CD14-positive monocyte (primary cell): ENCODE data around the gene CD4. TPM values are rescaled to one million over a fixed set of nuclear protein-coding genes. Genes with fewer than 3 reads are reported as not detected.

Experiments
- DNase-seq, 3 donors: peaks; one replicate each; pipeline ENCODE4 v3.0.0-alpha.2; 2011 to 2022
- H2AFZ ChIP-seq: 2 replicates; pipeline ENCODE4 v1.6.0; 2012; ENCODE audit warnings: mild to moderate bottlenecking, low read depth, low read length, inconsistent platforms; ENCODE audit not compliant: insufficient read depth, poor library complexity, severe bottlenecking
- H3K27ac ChIP-seq, 2 donors: 1 replicate in 1 of 2; 2 replicates in 1 of 2; pipeline ENCODE4 v1.5.1; 2012 to 2013; ENCODE audit warnings: low read length in 2 of 2, control low read depth in 1 of 2, inconsistent platforms in 1 of 2, low read depth in 1 of 2, mild to moderate bottlenecking in 1 of 2
- H3K27me3 ChIP-seq, 2 donors: one replicate each; pipeline versions ENCODE4 v1.6.0 to v1.6.1; 2011 to 2013; ENCODE audit warnings: low read length in 2 of 2; ENCODE audit not compliant: control insufficient read depth in 2 of 2, insufficient read depth in 2 of 2
- H3K36me3 ChIP-seq, 2 donors: replicated peaks in 1 of 2; 1 replicate in 1 of 2; 2 replicates in 1 of 2; pipeline versions ENCODE4 v1.5.1 to v1.6.1; 2012 to 2013; ENCODE audit warnings: low read length in 2 of 2, control low read depth in 1 of 2, inconsistent platforms in 1 of 2, mild to moderate bottlenecking in 1 of 2; ENCODE audit not compliant: insufficient read depth in 2 of 2, control insufficient read depth in 1 of 2
- H3K4me1 ChIP-seq, 2 donors: 1 replicate in 1 of 2; 2 replicates in 1 of 2; pipeline versions ENCODE4 v1.5.1 to v1.6.1; 2012 to 2013; ENCODE audit warnings: low read length in 2 of 2, control low read depth in 1 of 2, inconsistent platforms in 1 of 2, mild to moderate bottlenecking in 1 of 2, moderate library complexity in 1 of 2; ENCODE audit not compliant: insufficient read depth in 2 of 2, control insufficient read depth in 1 of 2
- H3K4me2 ChIP-seq: replicated peaks from 2 replicates; pipeline ENCODE3; 2012; ENCODE audit warnings: low read length, moderate library complexity, mild to moderate bottlenecking; ENCODE audit not compliant: poor library complexity, severe bottlenecking; ENCODE audit errors: extremely low read depth
- H3K4me3 ChIP-seq, 3 experiments: fragments of 200-600 bp in 1 of 3; sonication (generic) in 1 of 3; replicated peaks in 1 of 3; 1 replicate in 2 of 3; 2 replicates in 1 of 3; pipeline ENCODE4 v1.5.1; 2011 to 2013; ENCODE audit warnings: low read length in 3 of 3, mild to moderate bottlenecking in 3 of 3, control low read depth in 2 of 3, low read depth in 2 of 3, inconsistent platforms in 1 of 3, moderate library complexity in 1 of 3
- H3K79me2 ChIP-seq: 2 replicates; pipeline ENCODE4 v1.6.0; 2012; ENCODE audit warnings: mild to moderate bottlenecking, control low read depth, inconsistent platforms, low read length, moderate library complexity; ENCODE audit not compliant: insufficient read depth
- H3K9ac ChIP-seq: 2 replicates; pipeline ENCODE4 v1.6.0; 2017; ENCODE audit warnings: low read length, mild to moderate bottlenecking; ENCODE audit not compliant: insufficient read depth, poor library complexity, severe bottlenecking
- H3K9me3 ChIP-seq, 2 donors: replicated peaks in 1 of 2; 1 replicate in 1 of 2; 2 replicates in 1 of 2; pipeline versions ENCODE4 v1.5.1 to v1.6.1; 2012 to 2013; ENCODE audit warnings: low read length in 2 of 2, control low read depth in 1 of 2; ENCODE audit not compliant: control insufficient read depth in 1 of 2, insufficient read depth in 1 of 2
- H4K20me1 ChIP-seq: 2 replicates; pipeline ENCODE4 v1.6.0; 2012; ENCODE audit warnings: mild to moderate bottlenecking, low read length, control low read depth, moderate library complexity; ENCODE audit not compliant: insufficient read depth
- H3K27ac Mint-ChIP-seq, 7 donors: one replicate each; pipeline ENCODE4 v1.8.0; 2020; ENCODE audit warnings: mild to moderate bottlenecking in 7 of 7, mixed read lengths in 7 of 7, moderate library complexity in 6 of 7, inconsistent platforms in 2 of 7
- H3K27me3 Mint-ChIP-seq, 3 donors: one replicate each; pipeline ENCODE4 v1.8.0; 2021 to 2022; ENCODE audit warnings: low read depth in 3 of 3, mild to moderate bottlenecking in 3 of 3, mixed read lengths in 3 of 3, moderate library complexity in 3 of 3, inconsistent platforms in 1 of 3
- H3K36me3 Mint-ChIP-seq, 2 donors: one replicate each; pipeline ENCODE4 v1.8.0; 2020; ENCODE audit warnings: mixed read lengths in 2 of 2, inconsistent platforms in 1 of 2, mild to moderate bottlenecking in 1 of 2
- H3K4me1 Mint-ChIP-seq: one replicate; pipeline ENCODE4 v1.8.0; 2020; ENCODE audit warnings: mild to moderate bottlenecking, mixed read lengths
- H3K4me3 Mint-ChIP-seq, 2 donors: one replicate each; pipeline ENCODE4 v1.8.0; 2020; ENCODE audit warnings: mild to moderate bottlenecking in 2 of 2, mixed read lengths in 2 of 2, moderate library complexity in 1 of 2
- H3K9me3 Mint-ChIP-seq, 7 donors: one replicate each; pipeline ENCODE4 v1.8.0; 2020 to 2022; ENCODE audit warnings: mixed read lengths in 7 of 7, mild to moderate bottlenecking in 6 of 7, moderate library complexity in 6 of 7, inconsistent platforms in 2 of 7
- CTCF ChIP-seq: fragments of 200-600 bp; IDR thresholded peaks from one replicate; pipeline ENCODE4 v1.8.0; 2022; ENCODE audit warnings: antibody characterized with exemption, mild to moderate bottlenecking
- WGBS: methylation state at CpG from one replicate; pipeline ENCODE4 v1.1.5; 2013; ENCODE audit warnings: missing lambda C conversion rate; ENCODE audit not compliant: insufficient coverage; 5-methylcytosine and 5-hydroxymethylcytosine counted together
- intact Hi-C, 2 donors: fragments of 100-400 bp; cut with micrococcal nuclease; formaldehyde crosslinking; loops; one replicate each; pipeline versions ENCODE4 v1.15.0 to v1.15.1; 2023
- polyA plus RNA-seq, 3 donors: library from polyadenylated mRNA; depleted of rRNA in 1 of 3; unstranded in 2 of 3; stranded (reverse) in 1 of 3; fragments of 300-500 nt in 2 of 3; fragments of >200 nt in 1 of 3; fragmentation: Illumina TruSeq in 2 of 3; gene quantifications; 1 replicate in 2 of 3; 2 replicates in 1 of 3; pipeline ENCODE4 v1.2.3, GENCODE V29; 2012 to 2021

Gene CD4
- polyA plus RNA-seq, 3 donors: 261 to 371 (median 269) TPM

- H3K4me1 Mint-ChIP-seq: peaks cover 25% of the 10 kb centered on the region
- peak overlapping the region; percentile 85 for H3K4me2 ChIP-seq
- H3K36me3 ChIP-seq: no peaks in the 10 kb centered on the region
- H3K36me3 Mint-ChIP-seq: peaks cover 0 to 9% of the 10 kb centered on the region in 2 donors
- peaks cover 17 to 37% of the 10 kb centered on the region in 2 donors for H3K4me1 ChIP-seq
- H3K27ac ChIP-seq: no peak overlapping the region
- H3K27me3 Mint-ChIP-seq: peaks cover 44 to 49% (median 47%) of the 10 kb centered on the region in 3 donors
- H3K9ac ChIP-seq: peak overlapping the region; percentile 42
- H3K79me2 ChIP-seq: no peaks in the 10 kb centered on the region
- under 1% methylated on average over 32 of the region's 35 CpGs for WGBS
- H3K9me3 Mint-ChIP-seq: peaks cover 0 to 4% (median 2%) of the 10 kb centered on the region in 7 donors
- peak overlapping the region; percentile 80 to 94 for H3K4me3 Mint-ChIP-seq
- H4K20me1 ChIP-seq: no peaks in the 10 kb centered on the region
- peaks cover 4 to 44% of the 10 kb centered on the region in 2 donors for H3K27me3 ChIP-seq
- H3K9me3 ChIP-seq: peaks cover 0 to 9% of the 10 kb centered on the region in 2 donors
- peak; percentile 87 for TF ChIP-seq CTCF
- peak overlapping the region; percentile 14 to 74 (median 21) for H3K4me3 ChIP-seq
- intact Hi-C loops: loop anchor here (5.0 kb wide), 1 partner anchor 42 kb away; no protein-coding TSS in a partner anchor
- peak; percentile 82 to 87 (median 86) for DNase-seq
- H3K27ac Mint-ChIP-seq: peak overlapping the region in 5 of 7 donors; percentile 33 to 88 (median 75)
- H2AFZ ChIP-seq: peak overlapping the region; percentile 72
These were observed 10.5 kb upstream of the CD4 start for GRCh38 chr12:6778574-6779550.

- peaks cover 28 to 44% of the 10 kb centered on the region in 2 donors for H3K4me1 ChIP-seq
These were observed 9.5 kb upstream of the CD4 start for GRCh38 chr12:6779708-6780432.

More at GRCh38 chr12:6779708-6780432, 9.5 kb upstream of the CD4 start:
- Histone ChIP-seq H3K9me3 (no peaks in the 10 kb centered on the region), H3K4me3 (no peak overlapping the region), H3K36me3 (no peaks in the 10 kb centered on the region), H2AFZ (no peak overlapping the region), H3K4me2 (no peak overlapping the region), H3K79me2 (no peaks in the 10 kb centered on the region), H4K20me1 (no peaks in the 10 kb centered on the region), H3K27me3 (peaks cover 0 to 34% of the 10 kb centered on the region in 2 donors), H3K9ac (no peak overlapping the region), H3K27ac (no peak overlapping the region)
- intact Hi-C loops: loop anchor here (5.0 kb wide), 1 partner anchor 43 kb away; no protein-coding TSS in a partner anchor
- Mint-ChIP-seq H3K4me3 (no peak overlapping the region), H3K4me1 (peaks cover 31% of the 10 kb centered on the region), H3K27ac (peak overlapping the region in 1 of 7 donors; percentile 40), H3K9me3 (peaks cover 0 to 2% (median 0%) of the 10 kb centered on the region in 7 donors), H3K36me3 (peaks cover 0 to 5% of the 10 kb centered on the region in 2 donors), H3K27me3 (peaks cover 34 to 39% (median 37%) of the 10 kb centered on the region in 3 donors)
- no peak for DNase-seq
- WGBS: 97% methylated on average over 3 of the region's 6 CpGs
- no peak for TF ChIP-seq CTCF
